Measurements from ENCODE around the gene KDF1. TPM values are rescaled to one million over a fixed set of nuclear protein-coding genes. Genes with fewer than 3 reads are reported as not detected.

Gene KDF1
- total RNA-seq, 2 donors from 2014 or later: 0.26 to 0.86 TPM

DNA sequence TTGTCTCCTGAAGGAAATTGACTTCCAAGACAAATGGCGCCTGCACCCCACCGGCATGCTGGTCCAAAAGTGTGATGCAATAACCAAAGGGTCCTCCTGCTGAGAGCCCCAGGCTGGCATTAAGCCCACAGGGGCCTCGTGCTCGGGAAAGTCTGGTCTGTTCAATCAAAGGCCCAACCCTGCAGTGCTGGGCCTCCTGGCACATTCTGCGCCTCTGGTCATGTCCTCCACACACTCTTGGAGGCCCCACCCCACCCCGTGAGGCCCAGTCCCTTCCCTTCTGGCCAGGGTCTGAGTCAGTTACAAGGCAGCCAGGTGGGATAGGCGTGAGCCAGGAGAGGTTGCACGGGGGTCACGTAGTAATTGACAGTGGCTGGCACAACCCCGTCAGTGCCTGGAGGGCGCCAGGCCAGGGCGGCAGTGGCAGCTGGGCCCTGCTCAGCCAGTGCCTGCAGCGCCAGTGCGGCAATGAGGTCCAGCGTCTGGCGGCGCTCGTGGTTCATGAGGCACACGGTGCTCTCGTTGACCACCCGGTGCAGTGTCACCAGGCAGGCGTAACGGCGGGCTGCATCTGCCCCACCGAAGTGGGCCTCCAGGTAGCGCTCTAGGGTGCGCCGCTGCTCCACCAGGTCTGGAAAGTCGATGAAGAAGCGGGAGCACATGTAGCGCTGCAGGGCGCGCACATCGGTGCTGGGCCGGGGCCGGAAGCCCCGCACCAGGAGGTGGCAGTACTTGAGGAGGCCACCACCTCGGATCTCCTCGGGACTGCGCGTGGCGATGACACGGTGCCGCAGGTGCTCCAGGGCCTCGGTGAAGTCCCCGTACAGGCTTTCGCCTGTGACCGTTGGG lies 45.6 kb upstream of the KDF1 start:
- H3K9me3 ChIP-seq: no peaks in the 10 kb centered on the region
- DNase-seq (ENCODE audit: low spot score): no peak
- TF ChIP-seq, protein P1, sequence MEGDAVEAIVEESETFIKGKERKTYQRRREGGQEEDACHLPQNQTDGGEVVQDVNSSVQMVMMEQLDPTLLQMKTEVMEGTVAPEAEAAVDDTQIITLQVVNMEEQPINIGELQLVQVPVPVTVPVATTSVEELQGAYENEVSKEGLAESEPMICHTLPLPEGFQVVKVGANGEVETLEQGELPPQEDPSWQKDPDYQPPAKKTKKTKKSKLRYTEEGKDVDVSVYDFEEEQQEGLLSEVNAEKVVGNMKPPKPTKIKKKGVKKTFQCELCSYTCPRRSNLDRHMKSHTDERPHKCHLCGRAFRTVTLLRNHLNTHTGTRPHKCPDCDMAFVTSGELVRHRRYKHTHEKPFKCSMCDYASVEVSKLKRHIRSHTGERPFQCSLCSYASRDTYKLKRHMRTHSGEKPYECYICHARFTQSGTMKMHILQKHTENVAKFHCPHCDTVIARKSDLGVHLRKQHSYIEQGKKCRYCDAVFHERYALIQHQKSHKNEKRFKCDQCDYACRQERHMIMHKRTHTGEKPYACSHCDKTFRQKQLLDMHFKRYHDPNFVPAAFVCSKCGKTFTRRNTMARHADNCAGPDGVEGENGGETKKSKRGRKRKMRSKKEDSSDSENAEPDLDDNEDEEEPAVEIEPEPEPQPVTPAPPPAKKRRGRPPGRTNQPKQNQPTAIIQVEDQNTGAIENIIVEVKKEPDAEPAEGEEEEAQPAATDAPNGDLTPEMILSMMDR (IDR thresholded peaks at IDR 0.05): no peak
- no peak overlapping the region for H3K4me3 ChIP-seq
- peaks cover 0 to 67% of the 10 kb centered on the region in 2 donors for H3K4me1 ChIP-seq
- H3K27ac ChIP-seq: peak overlapping the region in 1 of 2 donors; percentile 72
- H3K36me3 ChIP-seq: peaks cover 5% of the 10 kb centered on the region
- H3K27me3 ChIP-seq: no peaks in the 10 kb centered on the region

DNA sequence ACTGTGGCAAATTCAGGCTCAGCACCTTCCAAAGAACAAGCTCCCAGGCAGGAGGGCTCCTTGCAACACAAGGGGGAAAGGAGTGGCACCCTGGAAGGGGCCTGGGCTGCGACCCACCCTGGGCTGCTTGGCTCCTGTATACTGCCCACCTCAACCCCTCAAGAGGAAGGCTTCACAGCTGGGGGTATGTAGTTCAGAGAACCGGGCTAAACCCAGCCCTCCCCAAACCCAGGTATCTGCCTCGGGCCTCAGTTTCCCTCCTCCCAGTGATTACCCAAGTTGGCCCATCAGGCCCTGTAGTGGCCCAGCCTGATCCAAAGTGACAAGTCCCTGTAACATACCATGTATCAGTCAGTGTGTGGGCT lies 44.9 kb upstream of the KDF1 start:
- Histone ChIP-seq H3K4me1 (peaks cover 0 to 67% of the 10 kb centered on the region in 2 donors), H3K27ac (peak overlapping the region; percentile 72 to 75), H3K27me3 (no peaks in the 10 kb centered on the region), H3K4me3 (no peak overlapping the region), H3K9me3 (no peaks in the 10 kb centered on the region), H3K36me3 (peaks cover 5% of the 10 kb centered on the region)
- DNase-seq (ENCODE audit: low spot score): no peak
- TF ChIP-seq, protein P1 (IDR thresholded peaks at IDR 0.05): no peak

GRCh38 chr1:27004471-27005165 lies 44.4 kb upstream of the KDF1 start:
- Histone ChIP-seq H3K36me3 (peaks cover 5% of the 10 kb centered on the region), H3K27ac (peak overlapping the region; percentile 72 to 75), H3K4me1 (peaks cover 0 to 67% of the 10 kb centered on the region in 2 donors), H3K9me3 (no peaks in the 10 kb centered on the region), H3K4me3 (no peak overlapping the region), H3K27me3 (no peaks in the 10 kb centered on the region)
- no peak for DNase-seq (ENCODE audit: low spot score)
- TF ChIP-seq, protein P1 (IDR thresholded peaks at IDR 0.05): no peak

DNA sequence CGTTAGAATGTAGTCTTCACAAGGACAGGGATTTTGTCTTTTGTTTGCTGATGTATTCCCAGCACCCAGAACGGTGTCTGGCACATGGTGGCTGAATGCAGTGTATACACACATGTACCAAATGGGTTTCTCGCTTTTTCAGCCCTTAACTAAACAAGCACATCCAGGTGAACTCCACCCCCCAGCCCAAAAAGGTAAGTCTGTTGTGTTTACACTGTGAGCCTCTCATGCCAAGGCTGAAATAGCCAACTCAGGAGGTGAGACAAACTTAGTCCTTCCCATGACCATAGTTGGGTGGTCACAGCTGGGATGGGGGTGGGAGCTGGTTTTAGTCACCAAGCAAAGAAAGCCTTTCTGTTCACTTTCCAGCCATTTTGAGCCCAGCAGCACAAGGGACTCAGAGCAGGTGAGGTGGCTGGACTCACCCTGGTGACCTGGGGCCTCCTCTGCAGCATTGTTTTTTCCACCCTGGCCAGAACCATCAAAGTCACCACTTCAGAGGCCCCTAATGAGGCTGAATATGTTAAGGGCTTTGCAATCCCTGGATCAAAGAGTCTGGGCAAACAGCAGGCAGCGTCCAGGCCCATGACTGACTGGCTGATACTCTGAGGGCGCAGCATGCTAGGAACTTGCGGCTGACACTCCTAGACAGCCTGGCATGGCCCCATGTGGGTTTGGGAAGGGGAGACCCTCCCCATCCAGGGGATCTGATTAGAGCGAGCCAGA lies 43.6 kb upstream of the KDF1 start:
- no peaks in the 10 kb centered on the region for H3K9me3 ChIP-seq
- peaks cover 5% of the 10 kb centered on the region for H3K36me3 ChIP-seq
- no peaks in the 10 kb centered on the region for H3K27me3 ChIP-seq
- no peak overlapping the region for H3K4me3 ChIP-seq
- TF ChIP-seq, protein P1 (IDR thresholded peaks at IDR 0.05): no peak
- H3K27ac ChIP-seq: peak overlapping the region; percentile 72 to 75
- peaks cover 0 to 68% of the 10 kb centered on the region in 2 donors for H3K4me1 ChIP-seq
- no peak for DNase-seq (ENCODE audit: low spot score)

- peak; percentile 68 for DNase-seq (ENCODE audit: low spot score)
- H3K27ac ChIP-seq: peak overlapping the region; percentile 81 to 89
- H3K4me1 ChIP-seq: peaks cover 0 to 77% of the 10 kb centered on the region in 2 donors
These were observed 41.5 kb upstream of the KDF1 start for GRCh38 chr1:27001570-27002360.

More at GRCh38 chr1:27001570-27002360, 41.5 kb upstream of the KDF1 start:
- peaks cover 5% of the 10 kb centered on the region for H3K36me3 ChIP-seq
- H3K9me3 ChIP-seq: no peaks in the 10 kb centered on the region
- no peaks in the 10 kb centered on the region for H3K27me3 ChIP-seq
- no peak overlapping the region for H3K4me3 ChIP-seq
- TF ChIP-seq, protein P1 (IDR thresholded peaks at IDR 0.05): no peak
